Stimulated activated CD4-positive, alpha-beta T cell treated with anti-CD3 and anti-CD28 coated beads, Interleukin-12 subunit alpha, Interleukin-12 subunit beta, amount 100 ng/mL, for 24 hours (primary cell): Measurements from ENCODE around the gene SLC44A2.
A peak's percentile ranks its signal among the peaks of the same experiment; 100 is the strongest.
"Not testable (repeated sequence)": the region's sequence is repeated elsewhere in the genome, so short reads cannot be mapped to it uniquely, and the experiment has no call there.

ENCODE experiments used
- DNase-seq, 2 experiments: peaks; one replicate each; pipeline ENCODE4 v3.0.0-alpha.2; 2020; ENCODE audit warnings: low read depth in 2 of 2

Gene SLC44A2

GRCh38 chr19:10651851-10652250 is 26.5 kb downstream of the SLC44A2 start:
- no peak for DNase-seq

- peak in 1 of 2 experiments; percentile 10 for DNase-seq
These were observed 28.1 kb downstream of the SLC44A2 start for GRCh38 chr19:10653482-10653731.

- peak; percentile 98 to 99 for DNase-seq
These were observed 28.6 kb downstream of the SLC44A2 start, which contains the start of gene ILF3 for GRCh38 chr19:10653732-10654609. ILF3 (plus strand) TSS chr19:10654346; CDS start chr19:10670606, 16,260 bp downstream.

- peak; percentile 37 to 48 for DNase-seq
These were observed 29.5 kb downstream of the SLC44A2 start for GRCh38 chr19:10654610-10655456.

- no peak for DNase-seq
These were observed 30.3 kb downstream of the SLC44A2 start for GRCh38 chr19:10655457-10656312.

GRCh38 chr19:10660346-10660745 is 35.0 kb downstream of the SLC44A2 start:
- DNase-seq: no peak

GRCh38 chr19:10661946-10662345 is 36.6 kb downstream of the SLC44A2 start:
- no peak for DNase-seq

- no peak for DNase-seq
These were observed 37.3 kb downstream of the SLC44A2 start for GRCh38 chr19:10662384-10663251.

GRCh38 chr19:10663252-10663563 is 37.9 kb downstream of the SLC44A2 start:
- not testable (repeated sequence) for DNase-seq

- no peak for DNase-seq
These were observed 42.5 kb downstream of the SLC44A2 start for GRCh38 chr19:10667867-10668266.

GRCh38 chr19:10669246-10669645 is 43.9 kb downstream of the SLC44A2 start:
- DNase-seq: no peak

GRCh38 chr19:10670182-10670581 is 44.8 kb downstream of the SLC44A2 start:
- DNase-seq: no peak

GRCh38 chr19:10670876-10671804 is 45.8 kb downstream of the SLC44A2 start:
- DNase-seq: no peak

GRCh38 chr19:10671922-10672321 is 46.6 kb downstream of the SLC44A2 start:
- DNase-seq: not testable (repeated sequence)

GRCh38 chr19:10675214-10675613 is 49.9 kb downstream of the SLC44A2 start:
- not testable (repeated sequence) for DNase-seq

- DNase-seq: no peak
These were observed 52.4 kb downstream of the SLC44A2 start for GRCh38 chr19:10677751-10678150.

GRCh38 chr19:10678813-10679212 is 53.5 kb downstream of the SLC44A2 start:
- DNase-seq: no peak

- no peak for DNase-seq
These were observed 54.4 kb downstream of the SLC44A2 start for GRCh38 chr19:10679743-10680142.

- DNase-seq: no peak
These were observed 55.3 kb downstream of the SLC44A2 start for GRCh38 chr19:10680545-10681135.

GRCh38 chr19:10681658-10682057 is 56.3 kb downstream of the SLC44A2 start:
- no peak for DNase-seq
